ENCODE measurements around the gene PDIA4. TPM values are rescaled to one million over a fixed set of nuclear protein-coding genes. Genes with fewer than 3 reads are reported as not detected.

The PDIA4 gene
- total and polyA plus RNA-seq, 11 donors: 8.4 to 84.4 (median 33.1) TPM

DNA sequence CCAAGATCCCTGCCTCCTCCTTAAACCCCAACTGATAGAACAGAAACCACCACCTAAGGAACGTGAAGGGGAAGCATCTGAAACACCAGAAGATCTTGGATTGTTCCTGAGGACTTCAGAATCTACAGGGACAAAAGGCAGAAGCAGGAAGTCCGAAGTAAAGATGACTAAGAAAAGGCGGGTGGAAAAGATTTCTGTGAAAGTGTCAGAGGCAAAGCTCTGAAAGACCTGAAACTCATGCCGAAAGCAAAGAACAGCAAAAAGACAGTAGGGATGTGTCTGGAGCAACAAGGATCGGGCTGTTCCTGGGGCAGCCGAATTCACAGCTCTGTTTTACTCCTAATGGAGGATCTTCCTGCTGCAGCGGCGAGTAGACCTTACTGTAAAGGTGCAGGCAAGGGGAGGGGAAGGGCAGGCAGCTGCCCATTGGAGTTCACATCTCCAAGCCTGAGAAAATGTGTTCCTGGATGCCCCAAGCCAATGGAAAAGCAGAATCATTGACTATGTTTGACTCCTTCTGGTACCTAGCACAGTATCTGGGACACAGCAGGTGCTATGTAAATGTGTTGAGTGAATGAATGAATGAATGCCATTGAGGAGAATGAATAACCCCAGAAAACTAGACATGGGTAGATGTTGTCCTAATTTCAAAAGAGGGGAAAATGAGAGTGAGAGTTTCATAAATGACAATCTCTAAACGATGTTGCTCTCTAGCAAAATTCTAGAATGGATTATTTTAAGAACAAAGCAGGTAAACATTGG lies 40.4 kb downstream of the PDIA4 start:
- TF ChIP-seq, protein P1, sequence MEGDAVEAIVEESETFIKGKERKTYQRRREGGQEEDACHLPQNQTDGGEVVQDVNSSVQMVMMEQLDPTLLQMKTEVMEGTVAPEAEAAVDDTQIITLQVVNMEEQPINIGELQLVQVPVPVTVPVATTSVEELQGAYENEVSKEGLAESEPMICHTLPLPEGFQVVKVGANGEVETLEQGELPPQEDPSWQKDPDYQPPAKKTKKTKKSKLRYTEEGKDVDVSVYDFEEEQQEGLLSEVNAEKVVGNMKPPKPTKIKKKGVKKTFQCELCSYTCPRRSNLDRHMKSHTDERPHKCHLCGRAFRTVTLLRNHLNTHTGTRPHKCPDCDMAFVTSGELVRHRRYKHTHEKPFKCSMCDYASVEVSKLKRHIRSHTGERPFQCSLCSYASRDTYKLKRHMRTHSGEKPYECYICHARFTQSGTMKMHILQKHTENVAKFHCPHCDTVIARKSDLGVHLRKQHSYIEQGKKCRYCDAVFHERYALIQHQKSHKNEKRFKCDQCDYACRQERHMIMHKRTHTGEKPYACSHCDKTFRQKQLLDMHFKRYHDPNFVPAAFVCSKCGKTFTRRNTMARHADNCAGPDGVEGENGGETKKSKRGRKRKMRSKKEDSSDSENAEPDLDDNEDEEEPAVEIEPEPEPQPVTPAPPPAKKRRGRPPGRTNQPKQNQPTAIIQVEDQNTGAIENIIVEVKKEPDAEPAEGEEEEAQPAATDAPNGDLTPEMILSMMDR (IDR thresholded peaks at IDR 0.05): no peak
- TF ChIP-seq POLR2A (IDR thresholded peaks at IDR 0.05): no peak
- Histone ChIP-seq H3K9me3 (no peaks in the 10 kb centered on the region), H3K4me3 (peak overlapping the region; percentile 56 to 84 (median 71)), H3K27ac (peak overlapping the region; percentile 53 to 92 (median 77)), H3K4me1 (peaks cover 0 to 47% (median 23%) of the 10 kb centered on the region in 12 donors), H3K36me3 (no peaks in the 10 kb centered on the region), H3K27me3 (no peaks in the 10 kb centered on the region)
- intact Hi-C loops (cut with DNase I): loop anchor here in 3 of 10 donors (1.0 to 5.0 kb wide), 7 partner anchors 21 to 289 kb away; partner anchors contain the start of genes PDIA4 (in 3 of the 3), CUL1 (in 1 of the 3) and EZH2 (in 1 of the 3)
- 6 to 8% (median 6%) methylated on average over 9 of the region's 9 CpGs for WGBS, 4 donors
- ATAC-seq (peak in 2 of 4 donors; percentile 5 to 12), DNase-seq (no peak)

DNA sequence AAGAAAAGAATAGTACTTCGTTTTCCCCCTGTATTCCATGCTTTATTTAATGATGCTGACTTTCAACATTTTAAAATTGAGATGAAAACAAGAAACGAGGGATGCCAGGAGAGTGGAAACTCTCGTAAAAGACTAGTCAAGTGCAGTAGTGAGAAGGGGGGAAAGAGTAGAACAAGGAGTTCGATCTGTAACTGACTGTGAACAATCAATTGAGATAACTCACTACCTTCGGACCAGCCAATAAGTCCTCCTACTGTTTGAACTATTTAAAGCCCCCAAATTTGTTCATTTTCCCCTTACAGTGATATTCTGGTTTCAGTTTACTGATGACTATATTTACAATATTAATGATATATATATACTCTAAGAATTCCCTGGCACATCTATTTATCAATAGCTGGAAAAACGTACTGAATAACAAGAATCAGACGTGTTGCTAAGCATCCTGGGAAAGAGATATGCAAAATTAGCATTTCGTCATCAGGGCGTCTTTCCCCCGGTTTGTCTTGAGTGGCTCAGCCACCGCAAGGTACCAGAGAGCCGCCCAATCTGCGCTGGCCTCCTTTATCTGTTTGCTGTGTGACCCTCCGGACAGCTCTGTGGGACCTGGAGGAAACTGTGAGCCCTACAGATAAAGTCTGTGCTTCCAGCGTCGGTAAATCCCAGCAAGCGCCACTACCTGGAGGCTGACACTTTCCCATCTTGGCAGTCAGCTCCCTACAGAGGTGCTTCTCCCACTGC lies 41.1 kb downstream of the PDIA4 start:
- no peaks in the 10 kb centered on the region for H3K27me3 ChIP-seq
- H3K9me3 ChIP-seq: no peaks in the 10 kb centered on the region
- peak; percentile 92 for ATAC-seq
- intact Hi-C loops (cut with DNase I): loop anchor here in 3 of 10 donors (1.0 to 5.0 kb wide), 7 partner anchors 20 to 288 kb away; partner anchors contain the start of genes PDIA4 (in 3 of the 3), CUL1 (in 1 of the 3) and EZH2 (in 1 of the 3)
- H3K4me3 ChIP-seq: peak overlapping the region; percentile 56 to 84 (median 71)
- H3K4me1 ChIP-seq: peaks cover 4 to 53% (median 25%) of the 10 kb centered on the region in 12 donors
- H3K36me3 ChIP-seq: no peaks in the 10 kb centered on the region
- TF ChIP-seq POLR2A (IDR thresholded peaks at IDR 0.05): peak in 1 of 2 donors; percentile 37
- TF ChIP-seq, protein P1 (IDR thresholded peaks at IDR 0.05): no peak
- DNase-seq: peak; percentile 77 to 85 (median 81)
- H3K27ac ChIP-seq: peak overlapping the region; percentile 53 to 92 (median 77)
- WGBS, 4 donors: 0 to 1% (median 0%) methylated on average over 17 of the region's 17 CpGs

DNA sequence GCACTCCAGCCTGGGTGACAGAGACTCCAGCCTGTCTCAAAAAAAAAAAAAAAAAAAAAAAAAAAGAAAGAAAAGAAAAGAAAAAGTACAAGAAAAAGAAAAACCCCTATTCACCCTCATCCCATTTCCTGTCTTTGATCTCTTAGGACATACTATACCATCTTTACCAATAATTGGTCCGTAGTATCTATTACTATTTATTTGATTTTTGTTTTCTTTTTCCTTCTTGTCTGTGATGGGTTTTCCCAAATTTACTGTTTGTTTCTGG lies 41.6 kb downstream of the PDIA4 start:
- Histone ChIP-seq H3K27me3 (no peaks in the 10 kb centered on the region), H3K4me1 (peaks cover 4 to 53% (median 25%) of the 10 kb centered on the region in 12 donors), H3K36me3 (no peaks in the 10 kb centered on the region), H3K27ac (peak overlapping the region in 6 of 12 donors; percentile 33 to 92 (median 77)), H3K4me3 (peak overlapping the region in 8 of 12 donors; percentile 66 to 84 (median 74)), H3K9me3 (no peaks in the 10 kb centered on the region)
- ATAC-seq (no peak), DNase-seq (no peak)
- 40 to 44% (median 41%) methylated on average over 1 of the region's 1 CpG for WGBS, 4 donors
- intact Hi-C loops (cut with DNase I): loop anchor here in 3 of 10 donors (1.0 to 5.0 kb wide), 7 partner anchors 20 to 288 kb away; partner anchors contain the start of genes PDIA4 (in 3 of the 3), CUL1 (in 1 of the 3) and EZH2 (in 1 of the 3)
- TF ChIP-seq POLR2A (IDR thresholded peaks at IDR 0.05): no peak
- TF ChIP-seq, protein P1 (IDR thresholded peaks at IDR 0.05): no peak

Data from heart left ventricle (tissue), 16 donors.